PC-9 (cell line): ENCODE measurements around the gene ADORA2B.

Experiments used
- EZH2 ChIP-seq: fragments of 200-600 bp; sonication (generic); IDR thresholded peaks from 2 replicates; pipeline ENCODE4 v1.8.0; 2017; ENCODE audit warnings: antibody characterized with exemption, low read depth
- TF ChIP-seq, protein P1 (sequence below): fragments of 200-600 bp; sonication (generic); conservative IDR thresholded peaks from 2 replicates; pipeline ENCODE4 v1.6.1; 2017; ENCODE audit warnings: mixed run types, antibody characterized with exemption, mild to moderate bottlenecking, moderate library complexity

DNA sequence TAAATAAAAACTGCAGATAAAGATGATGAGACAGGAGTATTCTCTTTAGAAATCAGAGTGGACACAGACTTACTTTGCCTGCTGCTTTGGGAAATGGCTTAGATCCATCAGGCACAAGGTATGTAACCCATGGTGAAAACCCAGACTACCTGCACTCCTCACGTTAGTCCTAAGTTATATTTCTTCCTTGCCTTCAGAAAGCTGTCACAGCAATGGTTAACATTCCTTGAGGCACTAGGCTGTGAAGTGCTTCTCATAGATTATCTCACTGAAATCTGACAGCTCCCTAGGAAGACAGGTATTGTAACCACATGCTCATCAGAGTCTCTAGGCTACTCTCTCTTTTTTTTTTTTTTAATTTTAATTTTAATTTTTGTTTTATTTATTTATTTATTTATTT is 33.7 kb downstream of the ADORA2B start:
- TF ChIP-seq, protein P1, sequence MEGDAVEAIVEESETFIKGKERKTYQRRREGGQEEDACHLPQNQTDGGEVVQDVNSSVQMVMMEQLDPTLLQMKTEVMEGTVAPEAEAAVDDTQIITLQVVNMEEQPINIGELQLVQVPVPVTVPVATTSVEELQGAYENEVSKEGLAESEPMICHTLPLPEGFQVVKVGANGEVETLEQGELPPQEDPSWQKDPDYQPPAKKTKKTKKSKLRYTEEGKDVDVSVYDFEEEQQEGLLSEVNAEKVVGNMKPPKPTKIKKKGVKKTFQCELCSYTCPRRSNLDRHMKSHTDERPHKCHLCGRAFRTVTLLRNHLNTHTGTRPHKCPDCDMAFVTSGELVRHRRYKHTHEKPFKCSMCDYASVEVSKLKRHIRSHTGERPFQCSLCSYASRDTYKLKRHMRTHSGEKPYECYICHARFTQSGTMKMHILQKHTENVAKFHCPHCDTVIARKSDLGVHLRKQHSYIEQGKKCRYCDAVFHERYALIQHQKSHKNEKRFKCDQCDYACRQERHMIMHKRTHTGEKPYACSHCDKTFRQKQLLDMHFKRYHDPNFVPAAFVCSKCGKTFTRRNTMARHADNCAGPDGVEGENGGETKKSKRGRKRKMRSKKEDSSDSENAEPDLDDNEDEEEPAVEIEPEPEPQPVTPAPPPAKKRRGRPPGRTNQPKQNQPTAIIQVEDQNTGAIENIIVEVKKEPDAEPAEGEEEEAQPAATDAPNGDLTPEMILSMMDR: no peak
- no peak for TF ChIP-seq EZH2
